Stimulated activated CD8-positive, alpha-beta memory T cell treated with anti-CD3 and anti-CD28 coated beads, Interleukin-7, amount 100 ng/mL, for 4 hours (primary cell): ENCODE measurements around the gene FAM186B.
A peak's percentile ranks its signal among the peaks of the same experiment; 100 is the strongest.
"Not testable (repeated sequence)": the region's sequence is repeated elsewhere in the genome, so short reads cannot be mapped to it uniquely, and the experiment has no call there.

Experiments used
- DNase-seq, 2 donors: peaks; one replicate each; pipeline ENCODE4 v3.0.0-alpha.2; 2020; ENCODE audit warnings: low read depth in 2 of 2

Gene FAM186B

GRCh38 chr12:49635656-49636055, 30.2 kb upstream of the FAM186B start:
- no peak for DNase-seq

GRCh38 chr12:49635036-49635435, 29.6 kb upstream of the FAM186B start:
- DNase-seq: no peak

DNA sequence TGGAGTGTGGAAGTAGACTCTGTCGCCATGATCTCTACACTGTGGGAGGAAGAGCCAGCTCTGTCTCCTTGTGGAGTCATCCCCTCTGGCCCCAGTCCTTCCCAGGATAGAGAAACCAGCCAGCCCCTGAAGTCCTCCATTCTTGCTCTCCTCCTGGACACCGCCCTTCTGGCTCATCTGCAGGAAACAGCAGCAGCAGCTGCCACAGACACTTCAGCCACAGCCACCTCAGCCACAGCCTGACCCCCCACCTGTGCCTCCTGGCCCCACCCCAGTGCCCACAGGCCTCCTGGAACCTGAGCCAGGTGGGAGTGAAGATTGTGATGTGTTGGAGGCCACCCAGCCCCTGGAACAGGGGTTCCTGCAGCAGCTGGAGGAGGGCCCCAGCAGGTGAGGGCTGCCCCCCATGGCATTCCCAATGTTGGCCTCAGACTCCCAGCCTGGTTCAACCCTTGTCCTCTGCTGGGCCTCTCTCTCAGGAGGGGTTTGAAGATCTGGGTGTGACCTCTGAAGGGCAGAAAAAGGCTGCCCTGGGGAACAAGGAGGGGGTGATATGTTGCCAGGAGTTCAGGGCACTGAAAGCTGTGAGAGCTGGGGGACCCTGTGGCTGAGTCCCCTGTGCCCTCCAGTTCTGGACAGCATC, 28.4 kb upstream of the FAM186B start:
- no peak for DNase-seq

- no peak for DNase-seq
These were observed 27.7 kb upstream of the FAM186B start for GRCh38 chr12:49632986-49633702.

DNA sequence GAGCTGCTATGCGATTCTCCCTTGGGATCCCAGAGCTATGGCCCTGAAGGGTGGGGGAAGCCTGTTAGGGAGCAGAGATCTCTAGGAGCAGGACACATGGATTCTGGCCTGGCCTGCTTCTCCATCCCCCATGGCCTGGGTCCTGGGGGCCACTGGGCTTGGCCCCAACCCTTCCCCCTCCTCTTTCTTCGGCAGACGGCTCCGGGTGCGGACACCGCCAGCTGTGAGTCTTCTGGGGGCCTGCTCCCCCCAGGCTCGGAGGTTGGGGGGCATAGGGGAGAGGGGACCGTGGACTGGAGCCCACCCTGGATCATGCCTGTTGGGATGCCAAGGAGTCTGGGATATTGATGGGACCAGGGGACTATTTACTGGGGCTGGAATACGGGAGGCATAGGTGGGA, 27.0 kb upstream of the FAM186B start:
- no peak for DNase-seq

DNA sequence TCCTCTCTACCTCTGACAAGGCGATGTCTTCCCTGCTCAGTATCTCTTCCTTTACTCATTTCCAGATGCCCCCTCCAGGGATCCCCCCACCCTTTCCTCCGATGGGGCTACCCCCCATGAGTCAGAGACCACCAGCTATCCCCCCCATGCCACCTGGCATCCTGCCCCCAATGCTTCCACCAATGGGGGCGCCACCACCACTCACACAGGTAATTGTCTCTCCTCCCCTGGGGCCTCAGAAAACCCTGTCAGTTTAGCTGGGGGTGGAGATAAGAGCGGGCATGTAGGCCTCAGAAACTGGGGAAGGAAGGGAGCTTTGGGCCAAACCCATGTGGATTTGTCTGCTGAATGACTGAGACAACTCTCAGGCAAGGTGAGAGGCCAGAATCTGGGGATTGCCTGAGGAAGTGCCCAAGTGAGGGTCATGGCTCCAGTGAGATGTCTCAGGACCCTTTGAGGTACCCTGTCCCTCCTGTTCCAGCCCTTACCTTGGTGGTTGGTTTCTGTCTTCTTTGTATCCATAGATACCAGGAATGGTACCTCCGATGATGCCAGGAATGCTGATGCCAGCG, 26.0 kb upstream of the FAM186B start:
- DNase-seq: no peak

DNA sequence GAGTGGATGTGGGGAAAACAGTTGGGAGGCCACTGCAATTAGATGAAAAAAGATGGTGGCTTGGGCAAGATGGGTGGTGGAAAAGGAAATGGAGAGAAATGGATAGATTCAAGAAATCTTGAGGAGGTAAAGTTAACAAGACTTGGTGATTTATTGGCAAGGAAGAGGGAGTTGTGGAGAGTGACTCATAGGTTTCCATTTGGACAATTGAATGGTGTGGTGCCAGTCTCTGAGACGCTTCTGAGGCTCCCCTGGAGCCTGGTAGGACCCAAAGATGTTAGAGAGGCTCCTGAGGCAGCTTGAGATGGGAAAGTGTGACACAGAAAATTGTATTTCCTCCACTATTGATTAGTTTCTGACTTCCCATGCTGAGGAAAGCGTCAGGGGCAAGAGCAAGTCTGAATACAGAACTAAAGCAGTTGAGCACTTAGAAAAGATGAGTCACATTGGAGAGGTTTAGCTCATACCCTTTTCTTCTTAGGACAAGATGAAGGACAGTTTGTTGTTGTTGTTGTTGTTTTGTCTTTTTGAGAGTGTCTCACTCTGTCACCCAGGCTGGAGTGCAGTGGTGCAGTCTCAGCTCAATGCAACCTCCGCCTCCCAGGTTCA, 22.4 kb upstream of the FAM186B start:
- DNase-seq: no peak

- DNase-seq: no peak
These were observed 21.4 kb upstream of the FAM186B start for GRCh38 chr12:49626836-49627235.

DNA sequence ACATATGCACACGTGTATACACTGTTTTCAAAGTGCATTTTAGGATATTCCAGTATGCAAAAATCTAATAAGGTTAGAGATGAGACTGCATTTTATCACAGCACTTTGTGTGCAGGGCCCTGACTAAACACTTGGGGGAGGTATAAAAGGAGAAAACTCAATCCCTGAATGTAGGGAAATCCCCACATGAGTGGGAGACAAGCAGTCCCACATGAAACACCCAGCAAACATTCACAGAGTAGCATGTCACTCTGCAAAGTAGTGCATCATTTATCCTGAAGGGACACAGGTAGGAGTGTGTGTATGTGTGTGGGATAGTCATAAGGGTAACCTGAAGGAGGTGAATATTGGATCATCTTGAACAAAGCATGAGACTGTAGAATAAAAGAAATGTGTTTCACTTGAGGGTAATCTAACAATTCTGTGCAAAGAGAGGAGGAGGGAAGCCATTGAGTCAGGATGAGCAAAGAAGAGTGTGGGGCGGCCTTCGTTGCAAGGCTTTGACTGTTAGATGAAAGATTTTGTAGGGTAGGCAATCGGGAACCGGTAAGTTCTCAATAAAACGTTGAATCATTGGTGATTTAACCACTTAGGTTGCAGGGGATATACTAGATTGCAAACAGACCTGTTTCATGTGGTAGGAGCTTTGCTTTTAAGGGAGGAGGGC, 20.9 kb upstream of the FAM186B start:
- peak in 1 of 2 donors; percentile 16 for DNase-seq

DNA sequence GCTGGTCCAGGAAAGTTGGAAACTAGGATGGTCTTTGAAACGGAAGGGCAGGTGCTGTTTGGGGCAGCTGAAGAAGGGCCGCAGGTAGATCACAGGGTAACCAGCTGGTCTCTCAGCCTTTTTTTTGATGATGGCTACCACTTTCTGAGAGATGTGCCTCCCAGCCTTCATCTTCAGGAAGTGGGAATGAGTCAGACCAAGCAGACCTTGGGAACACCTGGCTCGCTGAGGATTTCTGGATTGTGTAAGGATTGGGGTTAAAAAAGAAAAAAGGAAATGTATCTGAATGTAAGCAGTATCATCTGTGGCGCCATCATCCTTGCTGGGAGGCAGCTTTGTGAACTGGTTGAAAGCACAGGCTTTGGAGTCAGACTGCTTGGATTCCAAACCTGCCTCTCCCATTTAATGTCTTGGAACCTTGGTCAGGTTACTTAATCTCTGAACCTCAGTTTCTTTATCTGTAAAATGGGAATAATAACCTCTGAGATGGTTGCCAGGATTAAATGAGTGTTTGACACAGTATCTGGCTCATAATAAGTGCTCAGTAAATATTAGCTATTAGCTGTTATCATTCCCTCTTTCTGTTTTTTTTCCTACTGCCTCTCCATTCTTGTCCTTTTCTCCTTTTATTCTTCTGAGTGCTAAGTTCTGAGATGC, 19.6 kb upstream of the FAM186B start:
- DNase-seq: no peak

- DNase-seq: peak; percentile 56 to 80
These were observed 17.9 kb upstream of the FAM186B start, which contains the start of gene PRPF40B for GRCh38 chr12:49623142-49623904. PRPF40B (plus strand) TSS chr12:49623561; CDS start chr12:49623591, 30 bp downstream.

DNA sequence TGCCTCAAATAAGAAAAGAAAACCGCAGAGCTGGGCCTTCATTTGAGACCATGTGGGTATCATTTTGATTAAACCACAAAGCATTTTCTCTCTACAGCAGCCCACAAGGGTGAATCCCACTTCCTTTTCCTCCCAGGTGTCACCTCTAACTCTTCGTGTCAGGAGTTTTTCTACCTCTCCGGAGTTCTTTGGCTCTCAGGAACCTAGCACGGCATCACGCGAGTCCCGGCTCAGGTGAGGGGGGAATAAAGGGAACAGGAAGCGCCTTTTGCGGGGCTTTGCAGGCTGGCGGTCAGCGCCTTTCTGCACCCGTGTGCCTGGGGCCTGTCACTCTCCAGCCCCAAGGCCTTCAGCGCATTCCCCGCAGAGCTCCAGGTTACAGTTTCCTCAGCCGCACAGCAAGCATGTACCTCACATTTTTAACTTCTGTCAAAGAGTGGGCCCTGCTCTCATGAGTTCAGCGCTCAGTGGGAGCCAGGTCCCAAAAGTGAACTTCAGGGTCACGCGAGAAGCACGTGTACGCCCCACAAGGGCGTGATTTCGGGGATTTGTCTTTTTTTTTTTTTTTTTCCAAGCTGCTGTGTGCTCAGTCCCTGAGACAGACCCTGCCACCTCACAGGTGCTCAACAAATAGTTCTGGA, 17.2 kb upstream of the FAM186B start:
- peak; percentile 21 to 32 for DNase-seq

- DNase-seq: peak in 1 of 2 donors; percentile 7
These were observed 16.4 kb upstream of the FAM186B start for GRCh38 chr12:49621651-49622500.

- no peak for DNase-seq
These were observed 13.8 kb upstream of the FAM186B start for GRCh38 chr12:49619286-49619685.

GRCh38 chr12:49618576-49618975, 13.1 kb upstream of the FAM186B start:
- DNase-seq: no peak

- no peak for DNase-seq
These were observed 11.2 kb upstream of the FAM186B start for GRCh38 chr12:49616533-49617219.

- no peak for DNase-seq
These were observed 10.3 kb upstream of the FAM186B start for GRCh38 chr12:49615725-49616124.

DNA sequence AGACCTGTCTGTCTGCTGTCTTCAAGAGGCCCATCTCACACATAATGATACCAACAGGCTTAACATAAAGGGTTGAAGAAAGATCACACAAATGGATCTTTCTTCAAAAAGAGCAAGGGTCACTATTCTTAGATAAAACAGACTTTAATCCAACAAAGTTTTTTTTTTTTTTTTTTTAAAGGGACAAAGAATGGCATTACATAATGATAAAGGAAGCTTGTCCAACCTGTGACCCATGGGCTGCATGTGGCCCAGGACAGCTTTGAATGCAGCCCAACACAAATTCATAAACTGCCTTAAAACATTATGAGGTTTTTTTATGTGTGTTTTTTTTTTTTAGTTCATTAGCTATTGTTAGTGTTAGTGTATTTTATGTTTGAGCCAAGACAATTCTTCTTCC, 6.8 kb upstream of the FAM186B start:
- no peak for DNase-seq

- not testable (repeated sequence) for DNase-seq
These were observed 5.3 kb upstream of the FAM186B start for GRCh38 chr12:49610785-49611184.
